ENCODE data around the gene KNSTRN. TPM values are rescaled to one million over a fixed set of nuclear protein-coding genes. Genes with fewer than 3 reads are reported as not detected.

Gene KNSTRN
- total and polyA plus RNA-seq, 4 donors = 7.5 to 16.6 (median 14.0) TPM

- Histone ChIP-seq H3K4me3 (no peak overlapping the region), H3K27ac (ENCODE audit: low read depth in 1 of 2, low read length in 1 of 2) (peak overlapping the region; percentile 91 to 97), H3K27me3 (ENCODE audit: control insufficient read depth in 3 of 3, insufficient read depth in 3 of 3, low read length in 2 of 3) (no peaks in the 10 kb centered on the region), H3K9ac (ENCODE audit: insufficient read depth in 1 of 2, low read length in 2 of 2) (no peak overlapping the region), H3K9me3 (ENCODE audit: control insufficient read depth in 4 of 4, insufficient read depth in 3 of 4, low read length in 3 of 4) (no peaks in the 10 kb centered on the region), H3K36me3 (ENCODE audit: control insufficient read depth in 4 of 4, insufficient read depth in 4 of 4, low read length in 4 of 4) (peaks cover 0 to 18% (median 0%) of the 10 kb centered on the region in 4 donors), H3K4me1 (ENCODE audit: control insufficient read depth in 5 of 5, insufficient read depth in 5 of 5, low read length in 5 of 5) (peaks cover 5 to 71% (median 53%) of the 10 kb centered on the region in 5 donors)
- ATAC-seq (ENCODE audit: insufficient read depth, low FRiP score) = no peak
- 88 to 89% methylated on average over 7 of the region's 7 CpGs for WGBS, 2 donors
- no peak for TF ChIP-seq CTCF (IDR thresholded peaks at IDR 0.05; ENCODE audit: control extremely low read depth, extremely low read depth)
- no peak for DNase-seq
These were observed 42.9 kb upstream of the KNSTRN start for GRCh38 chr15:40339621-40339945.

GRCh38 chr15:40340038-40340739 is 42.3 kb upstream of the KNSTRN start:
- WGBS, 2 donors = 32 to 66% methylated on average over 14 of the region's 14 CpGs
- DNase-seq (peak; percentile 79 to 89 (median 82)), ATAC-seq (ENCODE audit: insufficient read depth, low FRiP score) (peak; percentile 5)
- H3K9ac ChIP-seq (ENCODE audit: insufficient read depth in 1 of 2, low read length in 2 of 2) = no peak overlapping the region
- H3K4me1 ChIP-seq (ENCODE audit: control insufficient read depth in 5 of 5, insufficient read depth in 5 of 5, low read length in 5 of 5) = peaks cover 5 to 65% (median 50%) of the 10 kb centered on the region in 5 donors
- peak overlapping the region; percentile 91 to 97 for H3K27ac ChIP-seq (ENCODE audit: low read depth in 1 of 2, low read length in 1 of 2)
- no peaks in the 10 kb centered on the region for H3K9me3 ChIP-seq (ENCODE audit: control insufficient read depth in 4 of 4, insufficient read depth in 3 of 4, low read length in 3 of 4)
- no peaks in the 10 kb centered on the region for H3K27me3 ChIP-seq (ENCODE audit: control insufficient read depth in 3 of 3, insufficient read depth in 3 of 3, low read length in 2 of 3)
- peak overlapping the region; percentile 34 for H3K4me3 ChIP-seq
- H3K36me3 ChIP-seq (ENCODE audit: control insufficient read depth in 4 of 4, insufficient read depth in 4 of 4, low read length in 4 of 4) = peaks cover 0 to 16% (median 0%) of the 10 kb centered on the region in 4 donors
- TF ChIP-seq CTCF (IDR thresholded peaks at IDR 0.05; ENCODE audit: control extremely low read depth, extremely low read depth) = no peak

GRCh38 chr15:40340740-40341400 is 41.7 kb upstream of the KNSTRN start, which contains the start of gene CCDC9B:
Gene CCDC9B (minus strand): TSS chr15:40340939. CDS start chr15:40340819, 120 bp downstream.
- peaks cover 0 to 10% (median 0%) of the 10 kb centered on the region in 4 donors for H3K36me3 ChIP-seq (ENCODE audit: control insufficient read depth in 4 of 4, insufficient read depth in 4 of 4, low read length in 4 of 4)
- H3K4me3 ChIP-seq = peak within 1 kb of the TSS; percentile 34
- no peak within 1 kb of the TSS for H3K9ac ChIP-seq (ENCODE audit: insufficient read depth in 1 of 2, low read length in 2 of 2)
- no peak for TF ChIP-seq CTCF (IDR thresholded peaks at IDR 0.05; ENCODE audit: control extremely low read depth, extremely low read depth)
- peak within 1 kb of the TSS; percentile 91 to 97 for H3K27ac ChIP-seq (ENCODE audit: low read depth in 1 of 2, low read length in 1 of 2)
- no peaks in the 10 kb centered on the region for H3K27me3 ChIP-seq (ENCODE audit: control insufficient read depth in 3 of 3, insufficient read depth in 3 of 3, low read length in 2 of 3)
- H3K9me3 ChIP-seq (ENCODE audit: control insufficient read depth in 4 of 4, insufficient read depth in 3 of 4, low read length in 3 of 4) = no peaks in the 10 kb centered on the region
- 18 to 23% methylated on average over 17 of the region's 17 CpGs for WGBS, 2 donors
- H3K4me1 ChIP-seq (ENCODE audit: control insufficient read depth in 5 of 5, insufficient read depth in 5 of 5, low read length in 5 of 5) = peaks cover 5 to 58% (median 43%) of the 10 kb centered on the region in 5 donors
- ATAC-seq (ENCODE audit: insufficient read depth, low FRiP score) (peak; percentile 71), DNase-seq (peak; percentile 92 to 95 (median 93))

All from lung (tissue), 12 donors.